ENCODE results near the gene ANHX.

DNA sequence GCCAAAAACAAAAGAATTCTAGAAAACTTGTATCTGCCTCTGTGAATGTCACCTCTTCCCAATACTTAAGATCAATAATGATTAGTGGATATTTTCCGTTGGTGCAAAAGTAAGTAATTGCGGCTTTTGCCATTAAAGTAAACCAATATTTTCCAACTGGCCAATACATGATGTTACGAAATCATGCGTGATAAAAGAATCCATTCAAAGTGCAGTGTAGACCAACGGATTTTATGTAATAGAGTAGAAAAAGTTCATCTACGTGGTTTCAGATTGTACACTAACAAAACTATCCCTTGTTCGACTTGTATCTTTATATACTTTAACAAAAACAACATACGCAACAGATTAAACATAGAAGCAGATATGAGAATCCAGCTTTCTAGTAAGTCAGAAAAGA, 55.0 kb downstream of the ANHX start:
- TF ChIP-seq EZH2 (IDR thresholded peaks at IDR 0.05; ENCODE audit: borderline replicate concordance, low read length), result no peak
- TF ChIP-seq, protein P1, sequence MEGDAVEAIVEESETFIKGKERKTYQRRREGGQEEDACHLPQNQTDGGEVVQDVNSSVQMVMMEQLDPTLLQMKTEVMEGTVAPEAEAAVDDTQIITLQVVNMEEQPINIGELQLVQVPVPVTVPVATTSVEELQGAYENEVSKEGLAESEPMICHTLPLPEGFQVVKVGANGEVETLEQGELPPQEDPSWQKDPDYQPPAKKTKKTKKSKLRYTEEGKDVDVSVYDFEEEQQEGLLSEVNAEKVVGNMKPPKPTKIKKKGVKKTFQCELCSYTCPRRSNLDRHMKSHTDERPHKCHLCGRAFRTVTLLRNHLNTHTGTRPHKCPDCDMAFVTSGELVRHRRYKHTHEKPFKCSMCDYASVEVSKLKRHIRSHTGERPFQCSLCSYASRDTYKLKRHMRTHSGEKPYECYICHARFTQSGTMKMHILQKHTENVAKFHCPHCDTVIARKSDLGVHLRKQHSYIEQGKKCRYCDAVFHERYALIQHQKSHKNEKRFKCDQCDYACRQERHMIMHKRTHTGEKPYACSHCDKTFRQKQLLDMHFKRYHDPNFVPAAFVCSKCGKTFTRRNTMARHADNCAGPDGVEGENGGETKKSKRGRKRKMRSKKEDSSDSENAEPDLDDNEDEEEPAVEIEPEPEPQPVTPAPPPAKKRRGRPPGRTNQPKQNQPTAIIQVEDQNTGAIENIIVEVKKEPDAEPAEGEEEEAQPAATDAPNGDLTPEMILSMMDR (IDR thresholded peaks at IDR 0.05; ENCODE audit: low read length), result no peak

Measured in OCI-LY1 (cell line).